D721Med (cell line): ENCODE results near the gene TRAF3.
"Not testable (repeated sequence)": the region's sequence is repeated elsewhere in the genome, so short reads cannot be mapped to it uniquely, and the experiment has no call there.

Experiments
- DNase-seq: peaks from one replicate; pipeline ENCODE4 v3.0.0; 2011; ENCODE audit warnings: low spot score; ENCODE audit not compliant: insufficient read length
- FAIRE-seq: peaks from 2 replicates; lab custom pipeline; 2011; peaks lifted over from hg19 to GRCh38; lab: Jason Lieb, UNC
- CTCF ChIP-seq: IDR thresholded peaks from 2 replicates; pipeline ENCODE4 v1.5.1; 2012; ENCODE audit warnings: mild to moderate bottlenecking, control low read depth; ENCODE audit not compliant: insufficient read depth; ENCODE audit errors: missing control alignments

TRAF3 gene

GRCh38 chr14:102888748-102889147 is 111.5 kb downstream of the TRAF3 start:
- no peak for TF ChIP-seq CTCF
- no peak for DNase-seq
- no peak for FAIRE-seq

GRCh38 chr14:102889615-102890014 is 112.4 kb downstream of the TRAF3 start:
- DNase-seq = no peak
- TF ChIP-seq CTCF = no peak
- FAIRE-seq = no peak

GRCh38 chr14:102891111-102891510 is 113.9 kb downstream of the TRAF3 start:
- no peak for TF ChIP-seq CTCF
- no peak for FAIRE-seq
- no peak for DNase-seq

- no peak for DNase-seq
- FAIRE-seq = no peak
- no peak for TF ChIP-seq CTCF
Measured at GRCh38 chr14:102891556-102891955, 114.3 kb downstream of the TRAF3 start.

GRCh38 chr14:102892651-102893050 is 115.4 kb downstream of the TRAF3 start:
- no peak for TF ChIP-seq CTCF
- DNase-seq = no peak

GRCh38 chr14:102893452-102893851 is 116.2 kb downstream of the TRAF3 start:
- no peak for FAIRE-seq
- TF ChIP-seq CTCF = no peak
- DNase-seq = no peak

More at GRCh38 chr14:102892651-102893050, 115.4 kb downstream of the TRAF3 start:
- no peak for FAIRE-seq

- not testable (repeated sequence) for FAIRE-seq
Measured at GRCh38 chr14:102896735-102897134, 119.5 kb downstream of the TRAF3 start.

More at GRCh38 chr14:102896735-102897134, 119.5 kb downstream of the TRAF3 start:
- DNase-seq = not testable (repeated sequence)
